Testis (tissue), 2 donors: Measurements from ENCODE around the gene HLA-DQA2.
"Not testable (repeated sequence)": the region's sequence is repeated elsewhere in the genome, so short reads cannot be mapped to it uniquely, and the experiment has no call there.

Experiments
- CTCF ChIP-seq, 3 experiments: fragments of 450-650 bp in 2 of 3; fragments of 200-600 bp in 1 of 3; sonication (generic) in 1 of 3; IDR thresholded peaks; one replicate each; pipeline ENCODE4 v1.5.1; 2016 to 2019; ENCODE audit warnings: antibody characterized with exemption in 3 of 3, mild to moderate bottlenecking in 2 of 3, moderate library complexity in 1 of 3
- POLR2A ChIP-seq: fragments of 450-650 bp; IDR thresholded peaks from one replicate; pipeline ENCODE4 v1.6.1; 2017; ENCODE audit warnings: antibody characterized with exemption, mild to moderate bottlenecking, moderate library complexity

DNA sequence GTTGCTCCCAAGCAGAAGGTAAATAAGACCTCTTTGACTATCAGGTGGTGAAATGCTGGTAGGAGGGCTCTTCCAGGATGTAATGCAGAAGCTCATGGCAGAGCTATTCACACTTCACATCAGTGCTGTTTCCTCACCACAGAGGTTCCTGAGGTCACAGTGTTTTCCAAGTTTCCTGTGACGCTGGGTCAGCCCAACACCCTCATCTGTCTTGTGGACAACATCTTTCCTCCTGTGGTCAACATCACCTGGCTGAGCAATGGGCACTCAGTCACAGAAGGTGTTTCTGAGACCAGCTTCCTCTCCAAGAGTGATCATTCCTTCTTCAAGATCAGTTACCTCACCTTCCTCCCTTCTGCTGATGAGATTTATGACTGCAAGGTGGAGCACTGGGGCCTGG, 4.5 kb downstream of the HLA-DQA2 start:
- TF ChIP-seq CTCF (IDR thresholded peaks at IDR 0.05); POLR2A: not testable (repeated sequence)
